WI38 (cell line): Measurements from ENCODE around the gene IFT81.
"Not testable (repeated sequence)": the region's sequence is repeated elsewhere in the genome, so short reads cannot be mapped to it uniquely, and the experiment has no call there.

Experiments
- H3K4me3 ChIP-seq: 2 replicates; pipeline ENCODE4 v1.5.1; 2011; ENCODE audit warnings: low read depth, mild to moderate bottlenecking, control low read depth, low read length
- CTCF ChIP-seq: IDR thresholded peaks from 2 replicates; pipeline ENCODE4 v1.5.1; 2012; ENCODE audit warnings: low read depth, mild to moderate bottlenecking, control low read depth, low read length

Gene IFT81

GRCh38 chr12:110197003-110197402, 72.8 kb downstream of the IFT81 start:
- no peak for TF ChIP-seq CTCF
- no peak overlapping the region for H3K4me3 ChIP-seq

- H3K4me3 ChIP-seq, result no peak overlapping the region
- TF ChIP-seq CTCF, result no peak
These were observed 74.2 kb downstream of the IFT81 start for GRCh38 chr12:110198386-110198785.

GRCh38 chr12:110199339-110200123, 75.4 kb downstream of the IFT81 start:
- H3K4me3 ChIP-seq, result no peak overlapping the region

GRCh38 chr12:110200124-110200417, 75.9 kb downstream of the IFT81 start:
- TF ChIP-seq CTCF, result no peak
- H3K4me3 ChIP-seq, result no peak overlapping the region

More at GRCh38 chr12:110199339-110200123, 75.4 kb downstream of the IFT81 start:
- no peak for TF ChIP-seq CTCF

GRCh38 chr12:110201995-110202394, 77.8 kb downstream of the IFT81 start:
- no peak for TF ChIP-seq CTCF
- H3K4me3 ChIP-seq, result no peak overlapping the region

GRCh38 chr12:110203546-110203945, 79.4 kb downstream of the IFT81 start:
- no peak for TF ChIP-seq CTCF
- no peak overlapping the region for H3K4me3 ChIP-seq

GRCh38 chr12:110205931-110206330, 81.8 kb downstream of the IFT81 start:
- no peak for TF ChIP-seq CTCF
- no peak overlapping the region for H3K4me3 ChIP-seq

GRCh38 chr12:110211639-110212536, 87.7 kb downstream of the IFT81 start:
- not testable (repeated sequence) for H3K4me3 ChIP-seq
